HG03039 (cell line): ENCODE data around the gene RPS6KC1.
"Not testable (repeated sequence)": the region's sequence is repeated elsewhere in the genome, so short reads cannot be mapped to it uniquely, and the experiment has no call there.

Source experiments
- ATAC-seq: cut with Tn5 transposase; IDR thresholded peaks from one replicate; pipeline ENCODE4 v1.9.1; 2021; ENCODE audit warnings: mild to moderate bottlenecking, moderate library complexity; ENCODE audit not compliant: unreplicated experiment

The RPS6KC1 gene

GRCh38 chr1:213054733-213055591, 3.9 kb downstream of the RPS6KC1 start:
- no peak for ATAC-seq

DNA sequence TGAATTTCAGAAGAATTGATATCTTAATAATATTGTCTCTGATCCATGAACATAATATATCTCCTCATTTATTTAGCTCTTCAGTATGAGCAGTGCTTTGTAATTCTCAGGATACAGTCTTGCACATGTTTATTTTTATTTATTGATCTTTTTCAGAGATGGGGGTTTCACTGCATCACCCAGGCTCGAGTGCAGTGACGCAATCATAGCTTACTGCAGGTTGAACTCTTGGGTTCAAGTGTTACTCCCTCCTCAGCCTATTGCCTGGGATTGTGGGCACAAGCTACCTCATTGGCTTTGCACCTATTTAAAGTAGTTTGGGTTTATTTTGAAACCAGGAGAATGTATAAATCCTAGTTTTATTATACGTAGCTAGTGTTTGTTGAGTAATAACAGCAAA, 4.7 kb downstream of the RPS6KC1 start:
- ATAC-seq, result no peak

- no peak for ATAC-seq
Observed at GRCh38 chr1:213057264-213058059, 6.4 kb downstream of the RPS6KC1 start.

GRCh38 chr1:213060836-213061235, 9.8 kb downstream of the RPS6KC1 start:
- ATAC-seq, result no peak

- no peak for ATAC-seq
Observed at GRCh38 chr1:213061263-213061662, 10.2 kb downstream of the RPS6KC1 start.

GRCh38 chr1:213065800-213066199, 14.8 kb downstream of the RPS6KC1 start:
- no peak for ATAC-seq

- ATAC-seq, result no peak
Observed at GRCh38 chr1:213066363-213066762, 15.3 kb downstream of the RPS6KC1 start.

GRCh38 chr1:213067352-213067751, 16.3 kb downstream of the RPS6KC1 start:
- ATAC-seq, result no peak

DNA sequence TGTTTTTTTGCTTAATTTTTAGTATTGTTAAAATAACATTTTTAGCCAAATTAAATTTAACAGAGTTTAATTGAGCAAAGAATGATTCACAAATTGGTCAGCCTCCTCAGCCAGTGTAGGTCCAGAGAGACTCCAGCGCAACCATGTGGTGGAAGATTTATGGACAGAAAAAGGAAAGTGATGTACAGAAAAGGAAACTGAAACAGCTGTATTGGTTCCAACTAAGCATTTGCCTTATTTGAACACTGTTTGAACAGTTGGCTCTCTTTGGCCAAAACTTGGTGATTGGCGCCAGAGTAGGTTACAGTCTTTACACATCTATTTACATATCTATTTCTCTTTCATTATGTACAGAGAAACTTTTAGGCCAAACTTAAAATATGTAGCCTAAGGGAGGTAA, 19.4 kb downstream of the RPS6KC1 start:
- ATAC-seq, result peak; percentile 91

- ATAC-seq, result peak; percentile 71
Observed at GRCh38 chr1:213075725-213076124, 24.7 kb downstream of the RPS6KC1 start.

GRCh38 chr1:213082420-213083111, 31.5 kb downstream of the RPS6KC1 start:
- no peak for ATAC-seq

DNA sequence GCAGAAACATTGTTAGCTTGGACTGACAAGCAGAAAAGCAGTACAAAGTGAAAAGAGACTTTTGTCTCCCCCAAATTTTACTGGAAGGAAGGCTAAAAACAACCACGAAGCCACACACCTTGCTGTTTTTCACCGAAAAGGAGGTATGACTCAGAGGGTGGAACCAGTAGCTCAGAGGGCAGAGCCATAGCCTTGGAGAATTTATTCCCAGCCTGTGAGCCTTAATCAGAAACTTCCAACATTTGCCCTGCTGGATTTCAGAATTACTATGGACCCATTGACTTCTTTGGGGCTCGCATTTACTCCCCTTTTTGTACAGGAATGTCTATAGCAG, 32.0 kb downstream of the RPS6KC1 start:
- ATAC-seq, result no peak

- ATAC-seq, result no peak
Observed at GRCh38 chr1:213087911-213088310, 36.9 kb downstream of the RPS6KC1 start.

DNA sequence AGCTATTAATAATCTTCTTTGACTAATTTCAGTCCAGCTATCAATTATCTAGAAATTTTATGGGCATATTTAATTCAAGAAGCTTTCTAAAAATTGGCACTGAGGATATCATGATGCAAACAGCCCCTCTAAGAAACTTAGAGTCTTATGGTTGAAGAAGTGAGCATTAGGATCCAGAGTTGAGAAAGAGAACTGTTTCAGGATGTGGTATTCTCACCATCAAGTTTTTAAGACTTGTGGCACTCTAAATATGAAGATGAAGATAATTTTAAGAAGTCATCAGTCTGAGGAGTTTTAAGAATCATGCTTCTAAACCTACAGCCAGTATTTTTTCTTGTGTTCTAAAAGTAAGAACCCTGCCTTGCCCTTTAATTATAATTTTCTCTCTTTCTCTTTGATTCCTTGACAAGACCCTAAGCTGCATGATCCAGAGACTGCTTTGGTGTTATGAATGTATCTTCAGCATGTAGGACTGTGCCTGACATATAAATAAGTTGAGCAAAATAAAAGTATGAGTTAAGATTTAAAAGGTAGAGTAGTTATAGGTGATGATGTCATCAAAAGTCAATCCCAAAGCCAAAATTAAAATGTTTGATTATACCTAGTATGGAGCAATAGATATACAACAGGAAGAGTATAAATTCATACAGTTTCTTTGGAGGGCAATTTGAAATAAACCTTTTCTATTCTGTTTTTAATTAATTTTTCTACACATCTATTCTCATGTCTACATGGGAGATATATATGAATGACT, 39.1 kb downstream of the RPS6KC1 start:
- no peak for ATAC-seq

DNA sequence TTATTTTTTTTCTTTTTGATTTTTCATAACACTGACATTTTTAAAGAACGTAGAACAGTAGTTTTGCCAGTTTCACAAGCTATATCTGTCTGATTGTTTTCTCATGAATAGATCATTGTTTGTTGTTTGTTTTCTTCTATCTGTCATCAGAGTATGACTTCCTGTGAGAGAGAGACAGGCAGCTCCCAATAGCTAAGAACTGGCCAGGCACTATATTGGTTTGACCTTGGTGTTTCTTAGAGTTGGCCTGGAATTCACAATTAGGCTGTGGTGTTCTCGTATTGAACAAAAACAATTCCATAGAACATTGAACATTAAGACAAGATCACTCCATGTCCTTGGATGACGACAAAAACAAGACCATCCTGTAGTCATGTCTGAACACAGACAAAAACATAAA, 43.4 kb downstream of the RPS6KC1 start:
- ATAC-seq, result no peak

DNA sequence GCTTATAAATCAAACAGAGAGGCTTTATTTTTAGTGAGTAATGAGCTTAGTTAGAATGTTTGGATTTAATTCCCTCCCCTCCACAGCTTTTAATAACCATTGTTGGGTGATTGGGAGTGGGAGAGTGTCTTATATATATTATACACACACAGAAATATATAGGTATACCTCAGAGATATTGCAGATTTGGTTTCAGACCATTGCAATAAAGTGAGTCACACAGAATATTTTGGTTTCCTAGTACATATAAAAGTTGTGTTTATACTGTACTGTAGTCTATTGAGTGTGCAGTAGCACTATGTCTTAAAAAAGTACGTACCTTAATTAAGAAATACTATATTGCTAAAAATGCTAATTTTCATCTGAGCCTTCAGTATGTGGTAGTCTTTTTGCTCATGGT, 44.4 kb downstream of the RPS6KC1 start:
- ATAC-seq, result no peak

GRCh38 chr1:213099682-213100399, 48.8 kb downstream of the RPS6KC1 start:
- no peak for ATAC-seq

DNA sequence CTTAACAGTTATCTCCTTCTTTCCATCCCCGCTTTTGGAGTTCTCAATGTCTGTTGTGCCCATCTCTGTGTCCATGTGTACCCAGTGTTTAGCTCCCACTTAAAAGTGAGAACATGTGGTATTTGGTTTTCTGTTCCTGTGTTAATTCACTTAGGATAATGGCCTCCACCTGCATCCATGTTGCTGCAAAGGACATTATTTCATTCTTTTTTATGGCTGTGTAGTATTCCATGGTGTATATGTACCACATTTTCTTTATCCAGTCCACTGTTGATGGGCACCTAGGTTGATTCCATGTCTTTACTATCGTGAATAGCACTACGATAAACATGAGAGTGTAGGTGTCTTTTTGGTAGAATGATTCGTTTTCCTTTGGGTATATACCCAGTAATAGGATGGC, 49.5 kb downstream of the RPS6KC1 start:
- not testable (repeated sequence) for ATAC-seq

DNA sequence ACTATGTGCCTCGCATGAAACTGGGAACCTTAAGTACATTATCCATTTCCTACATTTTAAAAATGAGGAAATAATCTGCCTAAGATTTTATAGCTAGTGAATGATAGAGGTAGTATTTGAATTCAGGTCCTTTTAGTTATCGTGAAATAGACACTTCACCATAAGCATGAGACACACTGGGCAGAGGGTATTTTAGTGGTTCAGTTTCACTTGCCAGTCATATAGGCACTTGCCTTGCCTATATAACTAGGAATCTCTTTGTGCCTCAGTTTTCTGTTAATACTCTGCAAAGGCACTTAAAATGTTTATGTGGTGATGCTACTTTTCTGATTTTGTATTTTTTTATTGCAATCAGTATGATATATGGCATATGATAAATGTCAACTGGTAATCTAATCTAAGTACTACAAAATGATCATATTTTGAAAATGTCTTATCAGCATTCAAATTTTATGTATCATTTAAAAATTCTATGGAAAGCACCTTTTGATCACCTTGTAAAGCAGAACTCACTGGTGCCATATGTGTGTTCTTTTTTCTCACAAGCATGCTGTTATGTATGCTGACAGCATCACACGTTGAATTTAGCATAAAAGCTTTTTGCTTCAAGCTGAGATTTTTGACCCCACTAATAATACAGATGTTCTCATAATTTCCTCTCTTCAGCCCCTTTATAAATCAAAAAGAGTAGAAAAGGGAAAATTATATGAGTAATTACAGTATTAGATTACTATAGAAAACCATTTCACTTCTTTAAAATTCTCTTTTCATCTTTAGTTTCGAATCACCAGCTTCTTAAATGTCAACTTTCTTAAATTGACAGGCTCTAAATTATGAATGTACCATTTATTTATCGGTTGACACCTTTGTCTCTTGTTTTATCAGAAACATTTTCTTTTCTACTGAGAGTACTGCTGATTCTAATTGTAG, 52.6 kb downstream of the RPS6KC1 start:
- no peak for ATAC-seq
